ENCODE measurements around the gene DGKZ. TPM values are rescaled to one million over a fixed set of nuclear protein-coding genes. Genes with fewer than 3 reads are reported as not detected.

The DGKZ gene
- total RNA-seq, 1 donor from 2014 or later: 50.6 TPM

DNA sequence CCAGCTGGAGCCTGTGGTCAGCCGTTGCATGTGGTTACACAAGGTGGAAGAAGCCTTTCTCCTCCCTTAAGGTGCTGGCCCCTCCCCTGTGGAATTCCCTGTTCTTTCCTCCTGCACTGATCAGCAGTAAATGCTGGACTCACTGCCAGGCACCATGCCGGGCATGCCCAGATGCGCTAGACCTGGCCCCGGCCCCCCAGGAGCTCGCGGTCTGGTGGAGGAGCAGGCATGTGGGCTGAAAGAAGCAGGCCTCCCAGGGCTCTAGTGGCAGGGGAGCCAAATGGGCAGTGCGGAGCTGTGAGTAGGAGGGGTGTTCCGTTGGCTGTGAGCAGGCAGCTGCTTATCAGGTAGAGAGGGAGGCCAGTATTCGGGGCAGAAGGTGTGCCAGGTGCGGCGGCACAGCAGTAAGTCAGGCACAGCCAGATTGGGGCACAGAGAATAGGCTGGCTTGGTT lies 10.2 kb downstream of the DGKZ start:
- peaks cover 15% of the 10 kb centered on the region for H3K4me1 Mint-ChIP-seq

GRCh38 chr11:46359953-46360352 lies 12.7 kb downstream of the DGKZ start:
- Mint-ChIP-seq H3K9me3 (no peaks in the 10 kb centered on the region), H3K4me1 (peaks cover 14% of the 10 kb centered on the region), H3K27me3 (ENCODE audit: low read depth) (no peaks in the 10 kb centered on the region), H3K27ac (no peak overlapping the region), H3K36me3 (no peaks in the 10 kb centered on the region), H3K4me3 (no peak overlapping the region)
- DNase-seq (ENCODE audit: low spot score in 2 of 2, unreplicated experiment in 2 of 2): no peak
- no peak for TF ChIP-seq CTCF (IDR thresholded peaks at IDR 0.05; ENCODE audit: unreplicated experiment)

More for the DNA sequence above, 10.2 kb downstream of the DGKZ start:
- no peak overlapping the region for H3K4me3 Mint-ChIP-seq
- no peaks in the 10 kb centered on the region for H3K9me3 Mint-ChIP-seq
- no peaks in the 10 kb centered on the region for H3K27me3 Mint-ChIP-seq (ENCODE audit: low read depth)
- H3K36me3 Mint-ChIP-seq: no peaks in the 10 kb centered on the region
- no peak for TF ChIP-seq CTCF (IDR thresholded peaks at IDR 0.05; ENCODE audit: unreplicated experiment)
- no peak for DNase-seq (ENCODE audit: low spot score in 2 of 2, unreplicated experiment in 2 of 2)
- H3K27ac Mint-ChIP-seq: no peak overlapping the region

GRCh38 chr11:46360878-46361277 lies 13.6 kb downstream of the DGKZ start:
- H3K36me3 Mint-ChIP-seq: no peaks in the 10 kb centered on the region
- peak overlapping the region; percentile 82 for H3K27ac Mint-ChIP-seq
- H3K9me3 Mint-ChIP-seq: no peaks in the 10 kb centered on the region
- no peak overlapping the region for H3K4me3 Mint-ChIP-seq
- DNase-seq (ENCODE audit: low spot score in 2 of 2, unreplicated experiment in 2 of 2): no peak
- H3K4me1 Mint-ChIP-seq: peaks cover 14% of the 10 kb centered on the region
- TF ChIP-seq CTCF (IDR thresholded peaks at IDR 0.05; ENCODE audit: unreplicated experiment): no peak
- H3K27me3 Mint-ChIP-seq (ENCODE audit: low read depth): no peaks in the 10 kb centered on the region

GRCh38 chr11:46361283-46362155 lies 14.3 kb downstream of the DGKZ start:
- Mint-ChIP-seq H3K4me3 (no peak overlapping the region), H3K27ac (peak overlapping the region; percentile 82), H3K9me3 (no peaks in the 10 kb centered on the region), H3K27me3 (ENCODE audit: low read depth) (no peaks in the 10 kb centered on the region), H3K4me1 (peaks cover 14% of the 10 kb centered on the region), H3K36me3 (no peaks in the 10 kb centered on the region)
- no peak for TF ChIP-seq CTCF (IDR thresholded peaks at IDR 0.05; ENCODE audit: unreplicated experiment)
- no peak for DNase-seq (ENCODE audit: low spot score in 2 of 2, unreplicated experiment in 2 of 2)

GRCh38 chr11:46362156-46363030 lies 15.1 kb downstream of the DGKZ start:
- TF ChIP-seq CTCF (IDR thresholded peaks at IDR 0.05; ENCODE audit: unreplicated experiment): no peak
- Mint-ChIP-seq H3K27ac (peak overlapping the region; percentile 59), H3K27me3 (ENCODE audit: low read depth) (no peaks in the 10 kb centered on the region), H3K4me1 (peaks cover 20% of the 10 kb centered on the region), H3K36me3 (no peaks in the 10 kb centered on the region), H3K9me3 (no peaks in the 10 kb centered on the region), H3K4me3 (no peak overlapping the region)
- DNase-seq (ENCODE audit: low spot score in 2 of 2, unreplicated experiment in 2 of 2): no peak
